GM23338 (cell line): ENCODE data around the gene ABCD1. TPM values are rescaled to one million over a fixed set of nuclear protein-coding genes. Genes with fewer than 3 reads are reported as not detected.

Experiments used
- ATAC-seq: fragments of 200-7000 bp; cut with Tn5 transposase; 3 replicates; pipeline ENCODE4 v1.9.1; 2020
- DNase-seq: peaks from one replicate; pipeline ENCODE4 v3.0.0-alpha.2; 2015; ENCODE audit warnings: low spot score
- H2AFZ ChIP-seq: fragments of 200-600 bp; sonication (generic); 2 replicates; pipeline ENCODE4 v1.8.0; 2016; ENCODE audit warnings: antibody characterized with exemption, mild to moderate bottlenecking, moderate library complexity
- H3F3A ChIP-seq: fragments of 200-600 bp; sonication (generic); replicated peaks from 2 replicates; pipeline ENCODE4 v1.8.0; 2017; ENCODE audit warnings: antibody characterized with exemption, mixed run types, low read depth
- H3K27ac ChIP-seq: fragments of 200-600 bp; sonication (generic); 2 replicates; pipeline ENCODE4 v1.6.1; 2016; ENCODE audit warnings: low read depth
- H3K27me3 ChIP-seq: fragments of 200-600 bp; sonication (generic); 2 replicates; pipeline ENCODE4 v1.8.0; 2016; ENCODE audit warnings: mild to moderate bottlenecking, mixed run types, moderate library complexity; ENCODE audit not compliant: insufficient read depth
- H3K36me3 ChIP-seq: fragments of 200-600 bp; sonication (generic); 2 replicates; pipeline ENCODE4 v1.8.0; 2016; ENCODE audit warnings: mild to moderate bottlenecking; ENCODE audit not compliant: insufficient read depth
- H3K4me1 ChIP-seq: fragments of 200-600 bp; sonication (generic); 2 replicates; pipeline ENCODE4 v1.8.0; 2016; ENCODE audit warnings: mild to moderate bottlenecking, moderate library complexity; ENCODE audit not compliant: insufficient read depth
- H3K4me2 ChIP-seq: fragments of 200-600 bp; sonication (generic); 2 replicates; pipeline ENCODE4 v1.7.1; 2017; ENCODE audit warnings: mixed run types
- H3K4me3 ChIP-seq: fragments of 200-600 bp; sonication (generic); 2 replicates; pipeline ENCODE4 v1.6.1; 2016; ENCODE audit warnings: mixed run types
- H3K79me2 ChIP-seq: fragments of 200-600 bp; sonication (generic); replicated peaks from 2 replicates; pipeline ENCODE4 v1.8.0; 2017; ENCODE audit warnings: mild to moderate bottlenecking; ENCODE audit not compliant: insufficient read depth
- H3K9me2 ChIP-seq: fragments of 200-600 bp; sonication (generic); 2 replicates; pipeline ENCODE4 v1.8.0; 2017; ENCODE audit not compliant: insufficient read depth
- H4K20me1 ChIP-seq: fragments of 200-600 bp; sonication (generic); replicated peaks from 2 replicates; pipeline ENCODE4 v1.8.0; 2017; ENCODE audit warnings: mild to moderate bottlenecking; ENCODE audit not compliant: insufficient read depth
- H3K27ac Mint-ChIP-seq: 2 replicates; pipeline ENCODE4 v1.8.0; 2020; ENCODE audit warnings: inconsistent platforms, mild to moderate bottlenecking, moderate library complexity, mixed read lengths
- H3K27me3 Mint-ChIP-seq: 3 replicates; pipeline ENCODE4 v1.8.0; 2022; ENCODE audit warnings: low read depth, mild to moderate bottlenecking, moderate library complexity, mixed read lengths, inconsistent platforms; ENCODE audit not compliant: insufficient read depth, poor library complexity
- H3K36me3 Mint-ChIP-seq: 3 replicates; pipeline ENCODE4 v1.8.0; 2021; ENCODE audit warnings: low read depth, mild to moderate bottlenecking, inconsistent platforms, moderate library complexity, mixed read lengths
- H3K4me1 Mint-ChIP-seq: 3 replicates; pipeline ENCODE4 v1.8.0; 2020; ENCODE audit warnings: mild to moderate bottlenecking, inconsistent platforms, mixed read lengths
- H3K4me3 Mint-ChIP-seq: 3 replicates; pipeline ENCODE4 v1.8.0; 2021; ENCODE audit warnings: moderate library complexity, mild to moderate bottlenecking, inconsistent platforms, mixed read lengths
- H3K9me3 Mint-ChIP-seq: 3 replicates; pipeline ENCODE4 v1.8.0; 2020; ENCODE audit warnings: moderate library complexity, mild to moderate bottlenecking, inconsistent platforms, mixed read lengths
- ETS1 ChIP-seq: IDR thresholded peaks from 2 replicates; pipeline ENCODE4 v1.6.1; 2016; ENCODE audit warnings: antibody characterized with exemption
- EZH2phosphoT487 ChIP-seq: fragments of 200-600 bp; sonication (generic); IDR thresholded peaks from one replicate; pipeline ENCODE4 v1.8.1; 2018; ENCODE audit warnings: antibody characterized with exemption; ENCODE audit not compliant: unreplicated experiment
- POLR2AphosphoS5 ChIP-seq: IDR thresholded peaks from 2 replicates; pipeline ENCODE4 v1.6.1; 2016; ENCODE audit warnings: antibody characterized with exemption, low read depth
- REST ChIP-seq: IDR thresholded peaks from one replicate; pipeline ENCODE4 v1.6.1; 2018; ENCODE audit warnings: antibody characterized with exemption; ENCODE audit not compliant: unreplicated experiment
- ZNF114 ChIP-seq: fragments of 250-450 bp; sonication (Bioruptor Pico); IDR thresholded peaks from 2 replicates; pipeline ENCODE4 v1.5.0; 2020; ENCODE audit warnings: mild to moderate bottlenecking, moderate library complexity
- ZNF331 ChIP-seq: fragments of 250-450 bp; sonication (Bioruptor Pico); IDR thresholded peaks from 2 replicates; pipeline ENCODE4 v1.5.0; 2020; ENCODE audit warnings: low read depth, mild to moderate bottlenecking, moderate library complexity
- ZNF462 ChIP-seq: fragments of 250-450 bp; sonication (Bioruptor Pico); IDR thresholded peaks from 2 replicates; pipeline ENCODE4 v1.5.0; 2020; ENCODE audit warnings: mild to moderate bottlenecking, moderate library complexity
- polyA plus RNA-seq: library from polyadenylated mRNA; unstranded; fragments of >200 nt; fragmentation: Nextera tagmentation; extraction: Ambion mirVana; gene quantifications from 2 replicates; pipeline ENCODE4 v1.2.1, GENCODE V29; 2016
- total RNA-seq: library from RNA; depleted of rRNA; stranded (reverse); fragments of >200 nt; shearing (Covaris generic); gene quantifications from 2 replicates; pipeline ENCODE4 v1.2.3, GENCODE V29; 2014

ABCD1 gene
- total and polyA plus RNA-seq, 2 experiments from 2014 or later = 2.4 to 8.9 TPM

GRCh38 chrX:153780678-153781427 lies 56.2 kb downstream of the ABCD1 start, which contains the start of gene SRPK3:
SRPK3 (plus strand) TSS chrX:153781041; CDS start chrX:153781087, 46 bp downstream.
- no peak within 1 kb of the TSS for H3K4me3 ChIP-seq
- H3K4me1 ChIP-seq = no peaks in the 10 kb centered on the region
- peaks cover 8% of the 10 kb centered on the region for H3K27me3 Mint-ChIP-seq
- TF ChIP-seq ETS1 = no peak
- H4K20me1 ChIP-seq = no peaks in the 10 kb centered on the region
- no peak within 1 kb of the TSS for H2AFZ ChIP-seq
- peaks cover 7% of the 10 kb centered on the region; the same call in 2 of the 3 replicates for H3K4me1 Mint-ChIP-seq
- H3K36me3 ChIP-seq = no peaks in the 10 kb centered on the region
- no peaks in the 10 kb centered on the region for H3K9me2 ChIP-seq
- H3F3A ChIP-seq = no peaks in the 10 kb centered on the region
- H3K4me3 Mint-ChIP-seq = no peak within 1 kb of the TSS
- no peak within 1 kb of the TSS for H3K4me2 ChIP-seq
- H3K27ac Mint-ChIP-seq = peak within 1 kb of the TSS; percentile 21; the same call in 1 of the 2 replicates
- DNase-seq = no peak
- H3K27ac ChIP-seq = no peak within 1 kb of the TSS
- no peaks in the 10 kb centered on the region for H3K79me2 ChIP-seq
- no peaks in the 10 kb centered on the region for H3K36me3 Mint-ChIP-seq
- no peaks in the 10 kb centered on the region for H3K27me3 ChIP-seq
- ATAC-seq = no peak
- no peaks in the 10 kb centered on the region for H3K9me3 Mint-ChIP-seq

GRCh38 chrX:153781428-153782047 lies 56.9 kb downstream of the ABCD1 start:
- H3K4me3 ChIP-seq = no peak overlapping the region
- ATAC-seq (no peak), DNase-seq (no peak)
- H3K27me3 ChIP-seq = no peaks in the 10 kb centered on the region
- H3F3A ChIP-seq = no peaks in the 10 kb centered on the region
- H3K79me2 ChIP-seq = no peaks in the 10 kb centered on the region
- H3K9me2 ChIP-seq = no peaks in the 10 kb centered on the region
- no peaks in the 10 kb centered on the region for H3K4me1 ChIP-seq
- no peak overlapping the region for H2AFZ ChIP-seq
- H3K4me2 ChIP-seq = no peak overlapping the region
- Mint-ChIP-seq H3K9me3 (no peaks in the 10 kb centered on the region), H3K4me1 (peaks cover 7% of the 10 kb centered on the region; the same call in 2 of the 3 replicates), H3K27ac (no peak overlapping the region), H3K36me3 (peaks cover 2% of the 10 kb centered on the region; the same call in 1 of the 3 replicates), H3K4me3 (no peak overlapping the region), H3K27me3 (peaks cover 7% of the 10 kb centered on the region)
- H3K27ac ChIP-seq = no peak overlapping the region
- no peaks in the 10 kb centered on the region for H4K20me1 ChIP-seq
- H3K36me3 ChIP-seq = no peaks in the 10 kb centered on the region
- no peak for TF ChIP-seq ZNF114 (CRISPR knock-in tag)
- no peak for TF ChIP-seq ETS1
- TF ChIP-seq ZNF462 (CRISPR knock-in tag) = no peak
- TF ChIP-seq ZNF331 (CRISPR knock-in tag) = no peak
- no peak for TF ChIP-seq EZH2phosphoT487
- no peak for TF ChIP-seq REST
- TF ChIP-seq POLR2AphosphoS5 = no peak
